ENCODE data around the gene DTD2.

Gene DTD2

DNA sequence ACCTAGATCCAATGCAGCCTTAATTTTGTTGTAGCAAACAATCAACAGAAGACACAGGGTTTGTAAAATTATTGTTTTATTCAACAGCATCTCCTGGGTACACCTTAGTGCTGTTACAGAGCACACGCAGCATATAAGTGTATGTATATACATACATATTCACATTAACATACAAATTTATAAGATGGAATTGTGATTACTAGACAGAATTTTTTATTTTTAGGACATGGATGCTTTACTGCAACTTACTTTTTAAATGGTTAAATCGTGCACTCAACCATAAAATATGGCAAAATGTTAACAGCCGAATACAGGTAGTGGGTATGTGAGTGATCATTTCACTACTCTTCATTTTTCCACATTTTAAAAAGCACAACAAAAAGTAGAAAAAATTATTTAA lies 53.6 kb downstream of the DTD2 start:
- no peak for DNase-seq

DNA sequence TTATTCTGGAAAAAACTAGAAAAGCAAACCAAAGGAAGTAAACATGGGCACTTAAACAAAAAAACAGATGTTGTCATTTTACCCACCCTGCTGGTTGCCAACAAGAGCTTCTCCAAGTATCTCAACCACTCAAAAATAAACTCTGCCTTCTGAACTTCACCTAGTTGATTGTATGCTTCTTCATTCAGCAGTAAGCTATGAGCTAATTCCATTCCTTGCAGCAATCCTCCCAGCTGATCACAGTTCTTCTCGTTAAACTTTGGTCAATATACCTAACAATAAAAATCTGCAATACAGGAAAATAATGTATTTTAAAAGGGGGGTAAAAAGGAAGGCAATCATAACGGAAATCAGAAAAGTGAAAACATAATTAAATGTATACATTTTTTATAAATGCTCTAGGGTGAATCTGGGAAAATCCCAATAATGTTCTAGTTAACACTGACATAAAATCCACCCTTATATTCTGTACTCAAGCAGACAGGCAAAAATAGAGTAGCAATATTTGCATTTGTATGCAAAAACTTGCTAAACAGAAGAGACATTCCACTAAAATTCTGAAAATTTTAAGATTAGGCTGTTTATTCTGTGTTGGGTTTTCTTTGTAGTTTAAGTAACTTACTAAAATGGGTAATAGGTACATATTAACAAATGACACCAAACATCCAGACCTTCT lies 54.4 kb downstream of the DTD2 start:
- DNase-seq: no peak

DNA sequence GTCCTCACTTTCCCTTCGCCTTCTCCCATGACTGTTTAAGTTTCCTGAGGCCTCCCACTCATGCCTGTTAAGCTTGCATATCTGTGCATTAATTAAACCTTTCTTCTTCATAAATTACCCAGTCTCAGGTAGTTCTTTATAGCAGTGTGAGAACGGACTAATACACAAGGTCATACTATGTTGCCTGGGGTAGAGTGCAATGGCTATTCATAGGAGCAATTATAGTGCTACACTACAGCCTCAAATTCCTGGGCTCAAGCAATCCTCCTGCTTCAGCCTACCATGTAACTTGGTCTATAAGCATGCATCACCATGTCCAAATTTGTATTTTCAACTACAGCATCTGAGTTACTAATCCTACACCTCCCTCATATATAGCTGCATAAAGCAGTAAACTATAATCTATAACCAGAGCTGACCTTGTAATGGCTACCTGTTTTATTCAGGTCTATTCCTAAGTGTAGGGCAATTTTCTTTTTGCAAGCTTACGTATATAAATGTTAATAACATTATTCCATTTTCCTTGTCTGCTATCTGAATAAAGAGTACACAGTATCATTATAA lies 55.9 kb downstream of the DTD2 start:
- DNase-seq: no peak

DNA sequence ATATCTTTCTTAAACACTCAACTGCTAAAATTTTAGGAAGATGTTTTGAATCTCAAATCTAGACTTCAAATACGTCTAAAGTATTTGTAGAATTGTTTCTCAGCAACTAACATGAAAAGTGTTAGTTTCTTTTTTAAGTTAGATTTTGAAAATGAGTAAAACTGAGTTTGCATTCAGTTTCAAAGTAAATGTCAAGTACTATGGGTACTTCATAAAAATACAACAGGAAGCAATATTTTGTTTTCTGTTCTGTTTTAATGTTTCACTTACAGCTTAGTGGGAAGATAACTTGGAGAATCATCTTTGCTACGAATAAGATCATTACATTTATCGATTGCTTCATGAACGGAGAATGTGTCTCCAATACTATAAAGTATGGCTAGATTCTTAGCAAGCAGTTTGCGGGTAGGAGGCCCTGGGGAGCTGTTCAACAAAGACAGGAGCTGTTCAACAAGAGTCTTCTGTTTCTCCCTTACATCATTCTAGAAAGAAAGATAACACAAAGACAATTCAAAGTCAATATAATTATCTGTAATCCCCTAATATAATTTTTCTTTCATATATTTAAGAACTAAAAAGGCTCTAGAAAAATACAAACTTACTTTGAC lies 57.2 kb downstream of the DTD2 start:
- DNase-seq: no peak

Data from NCI-H2029 (cell line).